ENCODE measurements around the gene GSTA3. TPM values are rescaled to one million over a fixed set of nuclear protein-coding genes. Genes with fewer than 3 reads are reported as not detected.
"Not testable (repeated sequence)": the region's sequence is repeated elsewhere in the genome, so short reads cannot be mapped to it uniquely, and the experiment has no call there.

Gene GSTA3
- total and polyA plus RNA-seq, 2 of the 13 experiments (the other 11 are each of a cell fraction or from before 2014, with no cell fraction given): not detected

DNA sequence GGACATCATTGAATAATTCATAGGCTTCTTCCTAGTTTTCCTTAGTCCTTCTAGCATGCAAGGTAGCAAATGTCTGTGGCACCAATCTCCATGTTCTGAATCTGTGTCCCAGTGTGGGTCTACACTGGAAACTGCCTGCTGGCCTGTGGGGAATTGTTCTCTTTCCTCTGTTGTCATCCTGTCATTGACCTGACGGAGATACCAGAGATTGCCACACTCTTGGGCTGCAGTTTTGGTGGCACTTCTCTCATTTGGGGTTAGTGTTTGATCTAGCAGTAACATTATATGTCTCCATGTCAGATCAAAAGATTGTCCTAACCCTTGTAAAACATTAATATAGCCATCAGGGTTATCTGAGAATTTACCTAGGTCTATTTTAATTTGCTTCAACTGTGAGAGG is 9.3 kb upstream of the GSTA3 start:
- FAIRE-seq; H4K20me1 ChIP-seq (ENCODE audit: insufficient read depth, low read length); H3K79me2 ChIP-seq (ENCODE audit: insufficient read depth, low read length); H3K27me3 ChIP-seq (ENCODE audit: control insufficient read depth in 1 of 2, insufficient read depth in 2 of 2, low read length in 2 of 2); H3K9me3 ChIP-seq (ENCODE audit: low read length); H3K27ac ChIP-seq (ENCODE audit: extremely low read length, insufficient read depth, low read length); POLR2A ChIA-PET; H3K4me3 ChIP-seq (replicated peaks in 1 of 3; ENCODE audit: insufficient read depth in 1 of 3, low read depth in 2 of 3, low read length in 3 of 3); BruUV-seq (replicated peaks); H3K36me3 ChIP-seq (replicated peaks in 1 of 2; ENCODE audit: control insufficient read depth in 1 of 2, insufficient read depth in 2 of 2, low read length in 2 of 2); H3K9ac ChIP-seq (ENCODE audit: insufficient read depth, low read depth, low read length); H2AFZ ChIP-seq (ENCODE audit: low read length); DNase-seq (ENCODE audit: low spot score); CTCF ChIA-PET (ENCODE audit: low intra/inter-chr PET ratio, low total read pairs); in situ Hi-C loops (cut with HindIII; ENCODE audit: extremely low pct_ligation_motif_present, low pct_unique_long_range_greater_than_20kb); ATAC-seq; TF ChIP-seq LCORL (IDR thresholded peaks at IDR 0.05): not testable (repeated sequence)
- 0% methylated on average over 1 of the region's 1 CpG for WGBS (ENCODE audit: low lambda C conversion rate)
- intact Hi-C loops (cut with micrococcal nuclease; ENCODE audit: unreplicated experiment): loop anchor here (1.0 to 10.0 kb wide), 2 partner anchors 77 to 194 kb away; partner anchors contain the start of gene GSTA4
- Histone ChIP-seq H3K4me2 (ENCODE audit: low read depth, low read length) (peak overlapping the region; percentile 60), H3K4me1 (ENCODE audit: insufficient read depth, low read length) (peaks cover 35% of the 10 kb centered on the region)
- TF ChIP-seq LCORL (CRISPR knock-in tag; IDR thresholded peaks at IDR 0.05) (0 out of 2 replicates have a peak, but pooled peaks have one; percentile 12), CEBPB (IDR thresholded peaks at IDR 0.05; ENCODE audit: borderline replicate concordance, low read depth, low read length) (peak; percentile 52; the same call in 1 of the 2 replicates), ZNF12 (CRISPR knock-in tag; IDR thresholded peaks at IDR 0.05) (0 out of 2 replicates have a peak, but pooled peaks have one; percentile 20), CEBPG (CRISPR knock-in tag; IDR thresholded peaks at IDR 0.05) (peak; percentile 59; the same call in 1 of the 2 replicates), TCF7L2 (IDR thresholded peaks at IDR 0.05; ENCODE audit: low read depth, low read length) (0 out of 2 replicates have a peak, but pooled peaks have one; percentile 34)

- H3K9ac ChIP-seq (ENCODE audit: insufficient read depth, low read depth, low read length); H3K36me3 ChIP-seq (replicated peaks in 1 of 2; ENCODE audit: control insufficient read depth in 1 of 2, insufficient read depth in 2 of 2, low read length in 2 of 2); H4K20me1 ChIP-seq (ENCODE audit: insufficient read depth, low read length); BruUV-seq (replicated peaks); H3K27ac ChIP-seq (ENCODE audit: extremely low read length, insufficient read depth, low read length); H3K79me2 ChIP-seq (ENCODE audit: insufficient read depth, low read length); POLR2A ChIA-PET; H3K27me3 ChIP-seq (ENCODE audit: control insufficient read depth in 1 of 2, insufficient read depth in 2 of 2, low read length in 2 of 2); H2AFZ ChIP-seq (ENCODE audit: low read length); in situ Hi-C loops (cut with HindIII; ENCODE audit: extremely low pct_ligation_motif_present, low pct_unique_long_range_greater_than_20kb); H3K9me3 ChIP-seq (ENCODE audit: low read length); H3K4me3 ChIP-seq (replicated peaks in 1 of 3; ENCODE audit: insufficient read depth in 1 of 3, low read depth in 2 of 3, low read length in 3 of 3); CTCF ChIA-PET (ENCODE audit: low intra/inter-chr PET ratio, low total read pairs); TF ChIP-seq FOXA1 (IDR thresholded peaks at IDR 0.05): not testable (repeated sequence)
- WGBS (ENCODE audit: low lambda C conversion rate): 38% methylated on average over 9 of the region's 9 CpGs
- FAIRE-seq (peak; percentile 36), DNase-seq (ENCODE audit: low spot score) (peak; percentile 83), ATAC-seq (peak; percentile 94)
- H3K4me1 ChIP-seq (ENCODE audit: insufficient read depth, low read length): peaks cover 35% of the 10 kb centered on the region
- peak overlapping the region; percentile 60 for H3K4me2 ChIP-seq (ENCODE audit: low read depth, low read length)
- intact Hi-C loops (cut with micrococcal nuclease; ENCODE audit: unreplicated experiment): loop anchor here (1.0 to 10.0 kb wide), 2 partner anchors 77 to 193 kb away; partner anchors contain the start of gene GSTA4
- 0 out of 2 replicates have a peak, but pooled peaks have one; percentile 16 for TF ChIP-seq ZFP90 (CRISPR knock-in tag; IDR thresholded peaks at IDR 0.05; ENCODE audit: borderline replicate concordance)
- peak; percentile 57 for TF ChIP-seq BCL6 (CRISPR knock-in tag; IDR thresholded peaks at IDR 0.05)
- 0 out of 2 replicates have a peak, but pooled peaks have one; percentile 34 for TF ChIP-seq KDM6A (CRISPR knock-in tag; IDR thresholded peaks at IDR 0.05; ENCODE audit: low read depth)
- TF ChIP-seq, protein P1, sequence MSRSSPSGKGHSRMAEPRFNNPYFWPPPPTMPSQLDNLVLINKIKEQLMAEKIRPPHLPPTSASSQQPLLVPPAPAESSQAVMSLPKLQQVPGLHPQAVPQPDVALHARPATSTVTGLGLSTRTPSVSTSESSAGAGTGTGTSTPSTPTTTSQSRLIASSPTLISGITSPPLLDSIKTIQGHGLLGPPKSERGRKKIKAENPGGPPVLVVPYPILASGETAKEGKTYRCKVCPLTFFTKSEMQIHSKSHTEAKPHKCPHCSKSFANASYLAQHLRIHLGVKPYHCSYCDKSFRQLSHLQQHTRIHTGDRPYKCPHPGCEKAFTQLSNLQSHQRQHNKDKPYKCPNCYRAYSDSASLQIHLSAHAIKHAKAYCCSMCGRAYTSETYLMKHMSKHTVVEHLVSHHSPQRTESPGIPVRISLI (CRISPR knock-in tag; IDR thresholded peaks at IDR 0.05; ENCODE audit: borderline replicate concordance): peak; percentile 72; the same call in 1 of the 2 replicates
- TF ChIP-seq FOXA1 (CRISPR knock-in tag; IDR thresholded peaks at IDR 0.05): peak; percentile 70
- peak; percentile 45; the same call in 1 of the 2 replicates for TF ChIP-seq ISL2 (CRISPR knock-in tag; IDR thresholded peaks at IDR 0.05)
- peak; percentile 52; the same call in 1 of the 2 replicates for TF ChIP-seq HMG20A (CRISPR knock-in tag; IDR thresholded peaks at IDR 0.05; ENCODE audit: borderline replicate concordance)
- peak; percentile 71; the same call in 1 of the 2 replicates for TF ChIP-seq FOXJ3 (CRISPR knock-in tag; IDR thresholded peaks at IDR 0.05; ENCODE audit: borderline replicate concordance)
- peak; percentile 38; the same call in 1 of the 2 replicates for TF ChIP-seq THAP11 (CRISPR knock-in tag; IDR thresholded peaks at IDR 0.05)
- peak; percentile 83 for TF ChIP-seq TCF7 (IDR thresholded peaks at IDR 0.05; ENCODE audit: low read depth)
- TF ChIP-seq FOXA3 (CRISPR knock-in tag; IDR thresholded peaks at IDR 0.05): peak; percentile 67
- peak; percentile 30; the same call in 1 of the 2 replicates for TF ChIP-seq FOXK1 (CRISPR knock-in tag; IDR thresholded peaks at IDR 0.05; ENCODE audit: borderline replicate concordance, low read depth)
Measured at GRCh38 chr6:52918027-52918686, 8.7 kb upstream of the GSTA3 start.

Data from HepG2 (cell line).